OCI-LY7 (cell line): Measurements from ENCODE around the gene ZNF616.

Experiments used
- CTCF ChIP-seq: fragments of 200-600 bp; sonication (generic); conservative IDR thresholded peaks from 2 replicates; pipeline ENCODE4 v1.5.1; 2014; ENCODE audit warnings: mild to moderate bottlenecking, antibody characterized with exemption, low read length, moderate library complexity, mixed read lengths
- EZH2phosphoT487 ChIP-seq: fragments of 200-600 bp; sonication (generic); IDR thresholded peaks from 2 replicates; pipeline ENCODE4 v1.6.1; 2018; ENCODE audit warnings: low read depth, borderline replicate concordance, mild to moderate bottlenecking, mixed run types, antibody characterized with exemption, low read length, moderate library complexity, mixed read lengths

- no peak for TF ChIP-seq CTCF
- TF ChIP-seq EZH2phosphoT487, result no peak
Measured at GRCh38 chr19:52170863-52171320, 31.2 kb upstream of the ZNF616 start.
